Measurements from ENCODE around the gene MYOCD.
"Not testable (repeated sequence)": the region's sequence is repeated elsewhere in the genome, so short reads cannot be mapped to it uniquely, and the experiment has no call there.

The MYOCD gene

GRCh38 chr17:12665263-12666210 lies at the start of gene MYOCD:
Gene MYOCD (plus strand): TSS chr17:12665890. CDS start chr17:12666189, 299 bp downstream.
- DNase-seq, result peak; percentile 43

- DNase-seq, result no peak
Measured at GRCh38 chr17:12616161-12616560, 49.5 kb upstream of the MYOCD start.

GRCh38 chr17:12618557-12618956 lies 47.1 kb upstream of the MYOCD start:
- no peak for DNase-seq

- DNase-seq, result no peak
Measured at GRCh38 chr17:12619459-12620199, 46.1 kb upstream of the MYOCD start.

- DNase-seq, result no peak
Measured at GRCh38 chr17:12620200-12620720, 45.4 kb upstream of the MYOCD start.

- DNase-seq, result no peak
Measured at GRCh38 chr17:12622726-12623125, 43.0 kb upstream of the MYOCD start.

- DNase-seq, result no peak
Measured at GRCh38 chr17:12623220-12623848, 42.4 kb upstream of the MYOCD start.

- DNase-seq, result no peak
Measured at GRCh38 chr17:12624211-12624610, 41.5 kb upstream of the MYOCD start.

GRCh38 chr17:12625092-12625491 lies 40.6 kb upstream of the MYOCD start:
- no peak for DNase-seq

GRCh38 chr17:12627177-12627629 lies 38.5 kb upstream of the MYOCD start:
- DNase-seq, result no peak

- DNase-seq, result no peak
Measured at GRCh38 chr17:12627781-12628451, 37.8 kb upstream of the MYOCD start.

- DNase-seq, result no peak
Measured at GRCh38 chr17:12631076-12631475, 34.6 kb upstream of the MYOCD start.

- no peak for DNase-seq
Measured at GRCh38 chr17:12632785-12633184, 32.9 kb upstream of the MYOCD start.

- DNase-seq, result no peak
Measured at GRCh38 chr17:12634789-12635414, 30.8 kb upstream of the MYOCD start.

GRCh38 chr17:12635996-12636395 lies 29.7 kb upstream of the MYOCD start:
- DNase-seq, result not testable (repeated sequence)

- DNase-seq, result no peak
Measured at GRCh38 chr17:12637015-12637414, 28.7 kb upstream of the MYOCD start.

GRCh38 chr17:12637745-12638651 lies 27.7 kb upstream of the MYOCD start:
- no peak for DNase-seq

GRCh38 chr17:12640364-12640763 lies 25.3 kb upstream of the MYOCD start:
- no peak for DNase-seq

- no peak for DNase-seq
Measured at GRCh38 chr17:12641084-12641483, 24.6 kb upstream of the MYOCD start.

GRCh38 chr17:12642034-12642433 lies 23.7 kb upstream of the MYOCD start:
- no peak for DNase-seq

GRCh38 chr17:12643822-12644221 lies 21.9 kb upstream of the MYOCD start:
- DNase-seq, result no peak

All from 8988T (cell line).